DOHH2 (cell line): Measurements from ENCODE around the gene COPS3.
"Not testable (repeated sequence)": the region's sequence is repeated elsewhere in the genome, so short reads cannot be mapped to it uniquely, and the experiment has no call there.

ENCODE experiments used
- H3F3A ChIP-seq: fragments of 200-600 bp; sonication (generic), shearing (Covaris generic); 2 replicates; pipeline ENCODE4 v1.6.0; 2016; ENCODE audit warnings: antibody characterized with exemption, mild to moderate bottlenecking; ENCODE audit not compliant: control insufficient read depth, insufficient read depth
- H3K27ac ChIP-seq: fragments of 200-600 bp; sonication (generic); 2 replicates; pipeline ENCODE4 v1.5.1; 2014; ENCODE audit warnings: low read depth, mild to moderate bottlenecking, low read length, moderate library complexity
- H3K27me3 ChIP-seq: fragments of 200-600 bp; sonication (generic); 2 replicates; pipeline ENCODE4 v1.6.1; 2014; ENCODE audit warnings: mild to moderate bottlenecking, low read length, mixed read lengths; ENCODE audit not compliant: control insufficient read depth
- H3K36me3 ChIP-seq: fragments of 200-600 bp; sonication (generic); 2 replicates; pipeline ENCODE4 v1.6.1; 2014; ENCODE audit warnings: mild to moderate bottlenecking, low read length, moderate library complexity, mixed read lengths; ENCODE audit not compliant: control insufficient read depth
- H3K4me1 ChIP-seq: fragments of 200-600 bp; sonication (generic); 2 replicates; pipeline ENCODE4 v1.6.1; 2014; ENCODE audit warnings: mild to moderate bottlenecking, low read length, mixed read lengths; ENCODE audit not compliant: control insufficient read depth
- H3K4me2 ChIP-seq: fragments of 200-600 bp; sonication (generic); 2 replicates; pipeline ENCODE4 v1.6.0; 2014; ENCODE audit warnings: mild to moderate bottlenecking, low read length, moderate library complexity
- H3K4me3 ChIP-seq: fragments of 200-600 bp; sonication (generic); 2 replicates; pipeline ENCODE4 v1.5.1; 2014; ENCODE audit warnings: mild to moderate bottlenecking, low read length, mixed read lengths
- H3K79me2 ChIP-seq: fragments of 200-600 bp; sonication (generic); 2 replicates; pipeline ENCODE4 v1.6.1; 2014; ENCODE audit warnings: mild to moderate bottlenecking, low read length, mixed read lengths; ENCODE audit not compliant: control insufficient read depth
- H3K9me2 ChIP-seq: fragments of 200-600 bp; sonication (generic); replicated peaks from 2 replicates; pipeline ENCODE4 v1.6.1; 2014; ENCODE audit warnings: mild to moderate bottlenecking, low read length, mixed read lengths; ENCODE audit not compliant: control insufficient read depth
- H3K9me3 ChIP-seq: fragments of 200-600 bp; sonication (generic); 2 replicates; pipeline ENCODE4 v1.6.1; 2014; ENCODE audit warnings: antibody characterized with exemption, low read length, mixed read lengths; ENCODE audit not compliant: control insufficient read depth, insufficient read depth
- H4K20me1 ChIP-seq: fragments of 200-600 bp; sonication (generic); 2 replicates; pipeline ENCODE4 v1.6.0; 2014; ENCODE audit warnings: low read depth, mild to moderate bottlenecking, antibody characterized with exemption, low read length, moderate library complexity; ENCODE audit not compliant: control insufficient read depth, insufficient read depth
- CTCF ChIP-seq: fragments of 200-600 bp; sonication (generic); IDR thresholded peaks from one replicate; pipeline ENCODE4 v1.5.1; 2014; ENCODE audit warnings: antibody characterized with exemption, mild to moderate bottlenecking, low read depth, low read length; ENCODE audit not compliant: poor library complexity, severe bottlenecking
- EZH2phosphoT487 ChIP-seq: fragments of 200-600 bp; sonication (generic); IDR thresholded peaks from 2 replicates; pipeline ENCODE4 v1.6.1; 2017; ENCODE audit warnings: borderline replicate concordance, mild to moderate bottlenecking, antibody characterized with exemption, low read length, moderate library complexity, mixed read lengths

The COPS3 gene

GRCh38 chr17:17279316-17279715 is 1.7 kb downstream of the COPS3 start:
- Histone ChIP-seq H3K79me2 (peaks cover 70% of the 10 kb centered on the region), H3K4me1 (peaks cover 43% of the 10 kb centered on the region), H3K9me2 (no peaks in the 10 kb centered on the region), H3K9me3 (no peaks in the 10 kb centered on the region), H3K27ac (no peak overlapping the region), H3K4me3 (peak overlapping the region; percentile 92), H3K4me2 (peak overlapping the region; percentile 89), H3F3A (no peaks in the 10 kb centered on the region; the same call in 1 of the 2 replicates), H3K27me3 (no peaks in the 10 kb centered on the region), H4K20me1 (peaks cover 20% of the 10 kb centered on the region), H3K36me3 (peaks cover 47% of the 10 kb centered on the region)
- TF ChIP-seq CTCF (no peak), EZH2phosphoT487 (no peak)

- H3K27ac ChIP-seq, H3K9me2 ChIP-seq, H3K4me3 ChIP-seq, H3K9me3 ChIP-seq, H3F3A ChIP-seq, H3K4me2 ChIP-seq, H3K27me3 ChIP-seq: not testable (repeated sequence)
- Histone ChIP-seq H3K4me1 (peaks cover 30% of the 10 kb centered on the region), H3K79me2 (peaks cover 89% of the 10 kb centered on the region), H3K36me3 (peaks cover 64% of the 10 kb centered on the region), H4K20me1 (peaks cover 20% of the 10 kb centered on the region)
These were observed 3.6 kb downstream of the COPS3 start for GRCh38 chr17:17277431-17277830.

DNA sequence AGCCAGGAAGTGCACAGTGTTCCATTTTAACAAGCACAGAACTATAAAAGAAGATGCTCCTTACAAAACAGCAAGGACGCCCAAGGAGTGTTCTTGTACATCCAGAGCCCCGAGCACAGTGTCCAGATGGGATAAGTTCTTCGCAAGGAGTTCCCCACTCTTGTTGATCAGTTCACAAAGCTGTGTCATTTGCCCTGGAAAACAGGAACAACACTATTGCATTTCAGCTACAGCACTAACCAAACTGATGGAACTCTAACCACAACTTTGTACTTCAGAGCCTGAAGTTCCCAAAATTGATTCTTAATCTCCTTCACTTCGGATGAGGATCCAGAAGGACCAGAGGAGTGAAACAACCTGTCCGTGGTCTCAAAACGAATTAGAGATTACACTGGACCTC is 5.1 kb downstream of the COPS3 start:
- peaks cover 71% of the 10 kb centered on the region for H3K36me3 ChIP-seq
- H3K27ac ChIP-seq = no peak overlapping the region
- H3K9me3 ChIP-seq = no peaks in the 10 kb centered on the region
- H3K9me2 ChIP-seq = no peaks in the 10 kb centered on the region
- H3K4me2 ChIP-seq = no peak overlapping the region
- no peaks in the 10 kb centered on the region; the same call in 1 of the 2 replicates for H3F3A ChIP-seq
- H4K20me1 ChIP-seq = peaks cover 20% of the 10 kb centered on the region
- H3K4me3 ChIP-seq = no peak overlapping the region
- TF ChIP-seq CTCF (no peak), EZH2phosphoT487 (no peak)
- no peaks in the 10 kb centered on the region for H3K27me3 ChIP-seq
- H3K4me1 ChIP-seq = peaks cover 19% of the 10 kb centered on the region
- H3K79me2 ChIP-seq = peaks cover 96% of the 10 kb centered on the region

DNA sequence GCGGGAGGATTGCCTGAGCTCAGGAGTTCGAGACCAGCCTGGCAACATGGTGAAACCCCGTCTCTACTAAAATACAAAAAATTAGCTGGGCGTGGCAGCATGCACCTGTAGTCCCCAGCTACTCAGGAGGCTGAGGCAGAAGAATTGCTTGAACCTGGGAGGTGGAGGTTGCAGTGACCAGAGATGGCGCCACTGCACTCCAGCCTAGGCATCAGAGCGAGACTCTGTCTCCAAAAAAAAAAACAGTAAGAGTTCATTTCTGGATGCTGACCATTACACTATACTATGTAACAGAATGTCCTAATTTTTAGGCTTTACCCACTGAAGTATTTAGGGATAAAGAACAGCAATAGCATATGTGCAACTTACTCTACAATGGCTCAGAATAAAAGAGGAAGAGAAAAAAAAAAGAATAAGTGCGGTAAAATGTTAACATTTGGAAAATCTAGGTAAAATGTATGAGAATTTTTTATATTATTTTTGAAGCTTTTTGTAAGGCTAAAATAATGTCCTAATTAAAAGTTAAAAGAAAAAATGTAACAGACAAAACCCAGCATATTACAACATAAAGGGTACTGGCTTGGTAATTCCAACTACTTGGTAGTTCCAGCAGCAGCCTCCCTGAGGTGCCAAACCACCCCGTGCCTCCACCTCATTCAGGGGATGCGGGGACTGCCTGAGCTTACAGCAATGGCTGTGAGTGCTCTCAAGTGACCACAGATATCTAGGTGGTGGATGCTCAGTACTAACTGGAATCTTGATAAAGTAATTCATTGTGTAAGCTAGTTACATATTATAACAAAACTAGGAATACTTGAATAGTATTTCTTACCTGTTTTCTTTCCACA is 10.9 kb downstream of the COPS3 start:
- no peaks in the 10 kb centered on the region for H3K27me3 ChIP-seq

More for the DNA sequence above, 10.9 kb downstream of the COPS3 start:
- Histone ChIP-seq H3K27ac (no peak overlapping the region), H3K4me2 (no peak overlapping the region), H3K9me3 (no peaks in the 10 kb centered on the region), H3F3A (peaks cover 7% of the 10 kb centered on the region; the same call in 1 of the 2 replicates), H4K20me1 (no peaks in the 10 kb centered on the region), H3K79me2 (peaks cover 42% of the 10 kb centered on the region), H3K9me2 (no peaks in the 10 kb centered on the region), H3K36me3 (peaks cover 79% of the 10 kb centered on the region), H3K4me1 (no peaks in the 10 kb centered on the region), H3K4me3 (no peak overlapping the region)
- TF ChIP-seq EZH2phosphoT487 (no peak), CTCF (peak; percentile 71)
